ENCODE results near the gene SPATA13. TPM values are rescaled to one million over a fixed set of nuclear protein-coding genes. Genes with fewer than 3 reads are reported as not detected.

Gene SPATA13
- total and polyA plus RNA-seq, 5 experiments from 2014 or later, result 80.4 to 121 (median 92.8) TPM

- ATAC-seq (peak; percentile 70 to 71), DNase-seq (peak; percentile 21 to 70 (median 50))
- POLR2A ChIA-PET, result interaction anchor here (0.5 to 1.8 kb wide), 5 partner anchors 25 to 90 kb away, joined by 3 to 6 read pairs (median 4); no protein-coding TSS in a partner anchor
- Mint-ChIP-seq H3K4me1 (peaks cover 20 to 31% (median 22%) of the 10 kb centered on the region in 4 donors), H3K27ac (peak overlapping the region in 9 of 10 donors; percentile 19 to 88 (median 61)), H3K9me3 (no peaks in the 10 kb centered on the region), H3K27me3 (peaks cover 0 to 7% (median 0%) of the 10 kb centered on the region in 5 donors), H3K4me3 (peak overlapping the region; percentile 73 to 92 (median 86)), H3K36me3 (peaks cover 0 to 6% (median 6%) of the 10 kb centered on the region in 3 donors)
Observed at GRCh38 chr13:24161010-24161775, 673 bp downstream of the SPATA13 start.

- Mint-ChIP-seq H3K36me3 (peaks cover 0 to 6% (median 6%) of the 10 kb centered on the region in 3 donors), H3K9me3 (no peaks in the 10 kb centered on the region), H3K4me3 (peak overlapping the region; percentile 73 to 92 (median 86)), H3K27me3 (peaks cover 0 to 7% (median 0%) of the 10 kb centered on the region in 5 donors), H3K27ac (peak overlapping the region in 6 of 10 donors; percentile 36 to 84 (median 72)), H3K4me1 (peaks cover 20 to 36% (median 23%) of the 10 kb centered on the region in 4 donors)
- DNase-seq (no peak), ATAC-seq (no peak)
- POLR2A ChIA-PET, result no interaction called here
Observed at GRCh38 chr13:24161980-24162525, 1.5 kb downstream of the SPATA13 start.

GRCh38 chr13:24162604-24163003, 2.1 kb downstream of the SPATA13 start:
- Mint-ChIP-seq H3K36me3 (peaks cover 0 to 7% (median 6%) of the 10 kb centered on the region in 3 donors), H3K27ac (peak overlapping the region in 4 of 10 donors; percentile 36 to 84 (median 74)), H3K9me3 (no peaks in the 10 kb centered on the region), H3K27me3 (peaks cover 0 to 7% (median 0%) of the 10 kb centered on the region in 5 donors), H3K4me3 (peak overlapping the region; percentile 73 to 92 (median 86)), H3K4me1 (peaks cover 20 to 36% (median 23%) of the 10 kb centered on the region in 4 donors)
- no peak for DNase-seq
- ATAC-seq, result no peak
- POLR2A ChIA-PET, result no interaction called here

GRCh38 chr13:24165746-24166145, 5.2 kb downstream of the SPATA13 start:
- no peak for DNase-seq
- H3K27me3 Mint-ChIP-seq, result peaks cover 0 to 7% (median 0%) of the 10 kb centered on the region in 5 donors
- peaks cover 0 to 11% (median 6%) of the 10 kb centered on the region in 3 donors for H3K36me3 Mint-ChIP-seq
- peak overlapping the region in 1 of 10 donors; percentile 57 for H3K27ac Mint-ChIP-seq
- peak overlapping the region in 1 of 10 donors; percentile 46 for H3K4me3 Mint-ChIP-seq
- POLR2A ChIA-PET, result no interaction called here
- peaks cover 24 to 45% (median 30%) of the 10 kb centered on the region in 4 donors for H3K4me1 Mint-ChIP-seq
- no peak for ATAC-seq
- no peaks in the 10 kb centered on the region for H3K9me3 Mint-ChIP-seq

- H3K9me3 Mint-ChIP-seq, result no peaks in the 10 kb centered on the region
- H3K27ac Mint-ChIP-seq, result peak overlapping the region in 1 of 10 donors; percentile 29
- peaks cover 20 to 41% (median 29%) of the 10 kb centered on the region in 4 donors for H3K4me1 Mint-ChIP-seq
- POLR2A ChIA-PET, result no interaction called here
- H3K27me3 Mint-ChIP-seq, result peaks cover 0 to 7% (median 0%) of the 10 kb centered on the region in 5 donors
- peaks cover 0 to 11% (median 6%) of the 10 kb centered on the region in 3 donors for H3K36me3 Mint-ChIP-seq
- no peak overlapping the region for H3K4me3 Mint-ChIP-seq
- ATAC-seq (no peak), DNase-seq (no peak)
Observed at GRCh38 chr13:24166561-24166960, 6.0 kb downstream of the SPATA13 start.

GRCh38 chr13:24167666-24168391, 7.3 kb downstream of the SPATA13 start:
- H3K9me3 Mint-ChIP-seq, result no peaks in the 10 kb centered on the region
- DNase-seq, result no peak
- H3K4me1 Mint-ChIP-seq, result peaks cover 7 to 29% (median 19%) of the 10 kb centered on the region in 4 donors
- H3K27me3 Mint-ChIP-seq, result no peaks in the 10 kb centered on the region
- POLR2A ChIA-PET, result no interaction called here
- H3K27ac Mint-ChIP-seq, result peak overlapping the region in 1 of 10 donors; percentile 40
- no peak for ATAC-seq
- no peak overlapping the region for H3K4me3 Mint-ChIP-seq
- H3K36me3 Mint-ChIP-seq, result peaks cover 0 to 13% (median 6%) of the 10 kb centered on the region in 3 donors

GRCh38 chr13:24168392-24168750, 7.9 kb downstream of the SPATA13 start:
- Mint-ChIP-seq H3K27ac (peak overlapping the region in 2 of 10 donors; percentile 9 to 40), H3K4me3 (no peak overlapping the region), H3K36me3 (peaks cover 0 to 14% (median 6%) of the 10 kb centered on the region in 3 donors), H3K27me3 (no peaks in the 10 kb centered on the region), H3K9me3 (no peaks in the 10 kb centered on the region), H3K4me1 (peaks cover 6 to 32% (median 20%) of the 10 kb centered on the region in 4 donors)
- ATAC-seq, result no peak
- POLR2A ChIA-PET, result no interaction called here
- DNase-seq, result no peak

- no peak overlapping the region for H3K4me3 Mint-ChIP-seq
- POLR2A ChIA-PET, result no interaction called here
- peaks cover 0 to 14% (median 6%) of the 10 kb centered on the region in 3 donors for H3K36me3 Mint-ChIP-seq
- peak overlapping the region in 2 of 10 donors; percentile 29 to 58 for H3K27ac Mint-ChIP-seq
- H3K9me3 Mint-ChIP-seq, result no peaks in the 10 kb centered on the region
- peaks cover 10 to 34% (median 21%) of the 10 kb centered on the region in 4 donors for H3K4me1 Mint-ChIP-seq
- H3K27me3 Mint-ChIP-seq, result no peaks in the 10 kb centered on the region
- DNase-seq (no peak), ATAC-seq (no peak)
Observed at GRCh38 chr13:24168979-24169378, 8.5 kb downstream of the SPATA13 start.

- Mint-ChIP-seq H3K4me3 (no peak overlapping the region), H3K4me1 (peaks cover 13 to 33% (median 24%) of the 10 kb centered on the region in 4 donors), H3K27me3 (no peaks in the 10 kb centered on the region), H3K36me3 (peaks cover 0 to 8% (median 0%) of the 10 kb centered on the region in 3 donors), H3K27ac (no peak overlapping the region), H3K9me3 (no peaks in the 10 kb centered on the region)
- POLR2A ChIA-PET, result no interaction called here
- no peak for ATAC-seq
- no peak for DNase-seq
Observed at GRCh38 chr13:24172071-24172470, 11.6 kb downstream of the SPATA13 start.

- DNase-seq, result no peak
- Mint-ChIP-seq H3K27ac (peak overlapping the region in 5 of 10 donors; percentile 0 to 81 (median 49)), H3K4me1 (peaks cover 11 to 25% (median 18%) of the 10 kb centered on the region in 4 donors), H3K9me3 (no peaks in the 10 kb centered on the region), H3K4me3 (peak overlapping the region in 3 of 10 donors; percentile 15 to 37 (median 25)), H3K36me3 (peaks cover 0 to 5% (median 3%) of the 10 kb centered on the region in 3 donors), H3K27me3 (no peaks in the 10 kb centered on the region)
- POLR2A ChIA-PET, result no interaction called here
- no peak for ATAC-seq
Observed at GRCh38 chr13:24173795-24174194, 13.3 kb downstream of the SPATA13 start.

GRCh38 chr13:24175847-24176246, 15.3 kb downstream of the SPATA13 start:
- no peak overlapping the region for H3K4me3 Mint-ChIP-seq

GRCh38 chr13:24176351-24177101, 16.0 kb downstream of the SPATA13 start:
- Mint-ChIP-seq H3K27me3 (no peaks in the 10 kb centered on the region), H3K27ac (peak overlapping the region in 2 of 10 donors; percentile 57 to 68), H3K9me3 (peaks cover 0 to 6% (median 0%) of the 10 kb centered on the region in 9 donors), H3K4me3 (no peak overlapping the region), H3K4me1 (peaks cover 10 to 32% (median 17%) of the 10 kb centered on the region in 4 donors), H3K36me3 (peaks cover 0 to 5% (median 3%) of the 10 kb centered on the region in 3 donors)
- POLR2A ChIA-PET, result no interaction called here
- ATAC-seq (no peak), DNase-seq (no peak)

More at GRCh38 chr13:24175847-24176246, 15.3 kb downstream of the SPATA13 start:
- POLR2A ChIA-PET, result no interaction called here
- H3K9me3 Mint-ChIP-seq, result peaks cover 0 to 6% (median 0%) of the 10 kb centered on the region in 9 donors
- H3K27me3 Mint-ChIP-seq, result no peaks in the 10 kb centered on the region
- H3K4me1 Mint-ChIP-seq, result peaks cover 11 to 32% (median 18%) of the 10 kb centered on the region in 4 donors
- no peak for ATAC-seq
- no peak for DNase-seq
- peak overlapping the region in 3 of 10 donors; percentile 35 to 68 (median 40) for H3K27ac Mint-ChIP-seq
- peaks cover 0 to 5% (median 3%) of the 10 kb centered on the region in 3 donors for H3K36me3 Mint-ChIP-seq
